RPMI7951 (cell line): ENCODE measurements around the gene NPLOC4. TPM values are rescaled to one million over a fixed set of nuclear protein-coding genes. Genes with fewer than 3 reads are reported as not detected.
A peak's percentile ranks its signal among the peaks of the same experiment; 100 is the strongest.

ENCODE experiments used
- DNase-seq: peaks from one replicate; pipeline ENCODE4 v3.0.0-alpha.2; 2012; ENCODE audit warnings: low read depth
- total RNA-seq: library from RNA; depleted of rRNA; stranded (reverse); fragments of >200 nt; shearing (Covaris generic); gene quantifications from 2 replicates; pipeline ENCODE4 v1.2.3, GENCODE V29; 2014; rRNA removed

The NPLOC4 gene
- total RNA-seq, 1 experiment from 2014 or later, result 26.9 TPM

DNA sequence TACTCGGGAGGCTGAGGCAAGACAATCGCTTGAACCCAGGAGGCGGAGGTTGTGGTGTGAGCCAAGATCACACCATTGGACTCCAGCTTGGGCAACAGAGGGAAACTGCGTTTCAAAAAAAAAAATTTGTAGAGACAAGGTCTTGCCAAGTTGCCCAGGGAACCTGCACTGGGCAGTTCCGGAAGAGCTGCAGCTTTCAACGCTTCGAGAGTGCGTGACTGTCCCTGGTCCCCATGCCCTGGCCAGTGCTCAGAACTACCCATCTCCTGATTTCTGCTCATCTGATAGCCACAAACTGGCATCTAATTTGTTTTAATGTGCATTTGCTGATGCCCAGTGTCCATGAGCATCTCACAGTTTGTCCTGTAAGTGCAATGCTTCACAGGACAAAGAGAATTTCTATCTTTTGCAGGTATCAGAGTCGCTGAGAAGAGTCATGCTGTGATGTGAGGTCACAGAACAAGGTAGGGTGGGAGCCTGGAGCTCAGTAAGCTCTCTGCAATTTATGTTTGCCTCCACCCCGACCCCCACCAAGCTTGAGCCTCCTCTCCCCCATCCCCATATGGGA lies 128.2 kb downstream of the NPLOC4 start:
- peak; percentile 49 for DNase-seq

Other genes with a start within 250 kb of the NPLOC4 start
- gene BAHCC1, start 241.7 kb downstream of the NPLOC4 start, total RNA-seq, result under 0.01 and 0.36 TPM in 2 replicates
- gene ACTG1, start 124.3 kb downstream of the NPLOC4 start, total RNA-seq, result 1,818 and 2,136 TPM in 2 replicates
- not detected in 2 replicates for gene FSCN2, start 108.7 kb downstream of the NPLOC4 start, total RNA-seq
- gene FAAP100, start 84.8 kb downstream of the NPLOC4 start, total RNA-seq, result 8.2 and 13.0 TPM in 2 replicates
- gene TSPAN10, start 84 bp upstream of the NPLOC4 start, total RNA-seq, result 1.3 and 2.1 TPM in 2 replicates
- 0.29 TPM in 1 of 2 replicates, not detected in the other for gene PDE6G, start 19.4 kb upstream of the NPLOC4 start, total RNA-seq
- gene OXLD1, start 29.5 kb upstream of the NPLOC4 start, total RNA-seq, result 36.5 and 54.0 TPM in 2 replicates
- gene CCDC137, start 29.6 kb upstream of the NPLOC4 start, total RNA-seq, result 7.7 and 14.1 TPM in 2 replicates
- gene ARL16, start 46.7 kb upstream of the NPLOC4 start, total RNA-seq, result 28.6 and 30.9 TPM in 2 replicates
- gene HGS, start 46.9 kb upstream of the NPLOC4 start, total RNA-seq, result 42.4 and 47.5 TPM in 2 replicates
- gene MRPL12, start 66.3 kb upstream of the NPLOC4 start, total RNA-seq, result 12.6 and 13.0 TPM in 2 replicates
- 45.9 and 53.0 TPM in 2 replicates for gene SLC25A10, start 75.2 kb upstream of the NPLOC4 start, total RNA-seq
- not detected in 2 replicates for gene GCGR, start 167.0 kb upstream of the NPLOC4 start, total RNA-seq
- 34.1 and 48.1 TPM in 2 replicates for gene MCRIP1, start 196.2 kb upstream of the NPLOC4 start, total RNA-seq
- not detected in 2 replicates for gene PPP1R27, start 197.9 kb upstream of the NPLOC4 start, total RNA-seq
- 666 and 757 TPM in 2 replicates for gene P4HB, start 223.4 kb upstream of the NPLOC4 start, total RNA-seq
- 137 and 170 TPM in 2 replicates for gene ARHGDIA, start 234.2 kb upstream of the NPLOC4 start, total RNA-seq